GM19023 (cell line): Measurements from ENCODE around the gene NUDT2.

ENCODE experiments used
- ATAC-seq: cut with Tn5 transposase; IDR thresholded peaks from one replicate; pipeline ENCODE4 v1.9.1; 2021; ENCODE audit warnings: mild to moderate bottlenecking, moderate library complexity; ENCODE audit not compliant: unreplicated experiment

The NUDT2 gene

GRCh38 chr9:34370335-34370969 is 41.1 kb downstream of the NUDT2 start:
- ATAC-seq, result no peak

- no peak for ATAC-seq
Observed at GRCh38 chr9:34370970-34371880, 41.9 kb downstream of the NUDT2 start.

GRCh38 chr9:34371886-34372466 is 42.6 kb downstream of the NUDT2 start:
- no peak for ATAC-seq

DNA sequence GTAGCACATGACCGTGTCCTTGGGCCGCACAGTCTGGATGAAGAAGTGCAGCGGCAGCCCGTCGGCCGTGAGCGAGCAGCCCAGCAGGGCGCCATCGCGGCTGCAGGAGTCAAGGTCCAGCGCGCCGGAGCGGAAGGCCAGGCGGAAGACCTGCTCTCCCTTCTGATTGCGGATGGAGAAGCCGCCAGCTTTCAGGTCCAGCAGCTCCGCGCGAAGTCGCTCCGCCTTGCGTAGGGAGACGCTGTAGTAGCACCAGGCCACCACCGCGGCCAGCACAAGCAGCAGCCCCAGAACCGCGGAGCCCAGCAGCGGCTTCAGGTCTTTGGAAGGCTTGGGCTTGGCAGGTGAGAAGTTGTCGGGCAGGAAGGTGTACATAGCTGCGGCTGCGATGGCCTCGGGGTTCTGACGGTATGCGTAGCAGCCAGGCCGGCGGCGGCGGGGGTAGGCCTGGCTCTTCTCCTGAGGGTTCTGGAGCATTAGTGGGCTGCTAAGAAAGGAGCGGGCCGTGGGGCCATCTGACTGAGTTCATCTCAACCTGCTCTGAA is 43.2 kb downstream of the NUDT2 start:
- ATAC-seq, result no peak

GRCh38 chr9:34373749-34374148 is 44.4 kb downstream of the NUDT2 start:
- no peak for ATAC-seq

- no peak for ATAC-seq
Observed at GRCh38 chr9:34374339-34374738, 45.0 kb downstream of the NUDT2 start.

GRCh38 chr9:34374905-34375552 is 45.7 kb downstream of the NUDT2 start:
- no peak for ATAC-seq

DNA sequence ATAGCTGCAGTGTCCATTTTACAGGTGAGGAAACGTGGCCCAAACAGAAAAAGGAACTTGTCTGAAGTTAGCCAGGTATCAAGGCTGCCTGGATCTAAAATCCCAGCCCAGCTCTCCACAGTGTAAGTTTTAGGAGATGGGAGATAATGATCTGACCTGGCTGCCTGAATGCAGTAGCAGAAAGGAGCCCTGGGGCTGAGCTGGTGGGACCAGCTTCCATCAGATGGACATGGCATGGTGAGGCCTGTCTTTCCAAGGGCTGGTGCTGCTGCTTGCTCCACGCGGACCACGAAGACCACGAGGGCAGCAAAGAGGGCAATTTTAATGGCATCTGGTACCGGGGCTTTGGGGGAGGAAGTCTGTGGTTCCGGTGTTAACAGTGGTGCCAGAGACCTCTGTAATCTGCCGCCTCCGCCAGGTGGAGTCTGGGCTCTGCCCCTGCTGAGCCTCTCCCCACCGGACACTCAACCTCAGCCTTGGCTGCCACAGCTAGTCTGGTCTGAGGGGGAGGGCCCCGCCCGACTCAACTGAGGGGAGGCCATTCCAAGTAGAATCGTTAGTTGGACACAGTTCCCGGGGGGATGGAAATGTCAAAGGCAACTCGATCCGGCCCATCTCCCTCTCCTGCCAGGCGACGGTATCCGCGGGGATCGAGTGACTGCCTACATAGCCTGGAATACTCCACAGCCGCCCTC is 46.7 kb downstream of the NUDT2 start:
- ATAC-seq, result peak; percentile 19

DNA sequence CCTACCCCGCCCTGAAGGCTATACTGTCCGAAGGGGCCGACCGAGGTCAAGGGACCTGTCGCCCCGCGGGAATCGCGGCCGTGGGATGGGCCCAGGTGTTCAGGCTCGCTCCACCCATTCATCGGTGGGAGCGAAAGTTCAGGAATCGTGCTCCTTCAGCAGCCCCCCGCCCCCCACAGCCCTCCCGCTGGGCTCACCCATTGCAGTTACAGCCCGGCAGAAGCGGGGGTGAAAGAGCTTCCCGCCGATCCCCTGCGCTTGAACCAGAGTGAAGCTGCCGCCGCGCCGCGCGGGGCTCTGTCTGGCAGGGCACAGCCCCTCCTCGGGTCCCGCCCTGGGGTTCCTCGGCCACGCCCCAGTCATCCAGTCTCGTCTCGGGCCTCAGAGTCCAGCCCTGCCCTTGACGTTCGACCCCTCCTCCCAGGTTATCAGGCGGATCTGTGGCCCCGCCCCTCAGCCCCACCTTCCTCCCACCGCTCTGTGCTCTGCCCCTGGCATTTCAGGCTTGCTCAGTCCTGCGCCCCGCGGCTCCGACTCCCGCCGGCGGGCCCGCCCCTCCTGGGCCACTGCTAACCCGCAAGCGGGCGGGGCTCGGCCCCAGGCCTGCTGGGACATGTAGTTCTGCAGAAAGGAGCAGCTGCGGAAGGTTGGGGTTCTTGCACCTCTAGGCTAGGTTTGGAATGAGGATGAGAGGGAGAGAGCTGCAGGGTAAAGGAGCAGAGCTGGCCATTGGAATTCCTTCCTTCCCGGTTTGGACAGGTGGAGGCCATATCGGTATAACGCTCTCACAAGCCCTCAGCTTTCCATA is 47.4 kb downstream of the NUDT2 start, which contains the start of gene MYORG:
Gene MYORG, minus strand, starts transcription at position 303 of the 808 bp plus-strand sequence. CDS start 3,955 bp downstream, outside the sequence.
- ATAC-seq, result peak; percentile 88

- ATAC-seq, result no peak
Observed at GRCh38 chr9:34377404-34377746, 48.0 kb downstream of the NUDT2 start.

DNA sequence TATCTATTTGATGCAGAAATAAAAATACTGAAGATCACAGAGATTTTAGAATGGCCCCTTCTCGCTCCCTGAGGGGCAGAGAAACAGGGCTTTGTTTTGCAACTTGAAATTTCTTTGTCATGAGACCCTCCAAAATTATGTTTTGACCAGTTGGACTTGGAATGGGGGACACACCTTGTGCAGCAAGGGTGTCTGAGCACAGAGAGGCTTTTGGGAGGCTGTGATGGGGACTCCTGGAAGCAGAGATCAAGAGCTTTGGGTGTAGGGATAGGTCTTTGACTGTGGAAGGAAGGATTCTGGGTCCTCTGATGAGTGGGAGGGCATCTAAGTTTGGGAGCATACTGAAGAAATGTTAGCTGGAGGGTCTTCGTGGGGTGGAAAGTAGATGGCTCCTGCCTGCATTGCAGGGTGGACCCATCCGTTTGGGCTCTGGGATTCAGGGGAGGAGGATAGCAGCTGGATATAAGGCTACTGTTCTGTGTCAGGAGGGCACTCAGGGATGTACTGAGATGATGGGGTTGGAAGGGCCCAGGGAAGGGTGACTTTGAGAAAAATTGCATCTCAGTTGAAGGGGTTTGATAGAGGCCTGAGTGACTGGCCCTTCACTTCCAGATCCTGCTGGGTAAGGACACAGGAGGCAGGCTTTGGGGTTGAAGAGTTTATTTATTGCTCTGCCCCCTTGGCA is 49.1 kb downstream of the NUDT2 start:
- no peak for ATAC-seq

DNA sequence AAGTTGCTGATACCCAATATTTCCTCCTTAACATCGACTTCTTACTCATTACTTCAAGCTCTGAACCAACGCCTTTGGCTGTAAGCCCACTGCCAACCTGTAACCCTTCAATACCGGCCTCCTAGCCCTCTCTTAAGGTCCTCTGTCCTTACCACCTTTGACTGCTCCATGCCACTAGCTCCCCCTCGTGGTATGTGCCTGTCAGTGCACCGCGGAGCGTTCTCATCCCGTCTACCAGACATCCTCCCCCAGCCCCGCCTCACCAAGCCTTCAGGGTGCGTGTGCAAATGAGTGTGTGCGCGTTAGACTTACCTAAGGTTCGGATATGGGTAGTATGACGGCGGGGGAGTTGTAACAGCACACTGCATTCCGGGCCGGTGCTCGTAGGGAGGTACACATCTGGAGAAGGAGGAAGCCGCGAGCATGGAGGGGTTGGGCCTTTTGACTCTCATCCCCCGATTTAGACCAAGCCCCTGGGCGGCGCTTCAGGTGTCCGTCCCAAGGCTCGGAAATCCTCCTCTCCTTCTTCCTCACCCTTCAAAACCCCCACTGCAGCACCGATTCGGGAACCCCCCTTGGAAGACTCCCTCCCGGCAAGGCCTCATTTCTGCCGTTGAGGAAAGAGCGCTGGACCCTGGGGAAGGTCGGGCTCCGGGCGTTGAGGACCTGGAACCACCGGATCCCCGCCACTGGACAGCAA is 50.1 kb downstream of the NUDT2 start:
- ATAC-seq, result no peak

- no peak for ATAC-seq
Observed at GRCh38 chr9:34380034-34380510, 50.7 kb downstream of the NUDT2 start.

- peak; percentile 30 for ATAC-seq
Observed at GRCh38 chr9:34380511-34381315, 51.3 kb downstream of the NUDT2 start.

GRCh38 chr9:34381323-34381722 is 52.0 kb downstream of the NUDT2 start:
- no peak for ATAC-seq

DNA sequence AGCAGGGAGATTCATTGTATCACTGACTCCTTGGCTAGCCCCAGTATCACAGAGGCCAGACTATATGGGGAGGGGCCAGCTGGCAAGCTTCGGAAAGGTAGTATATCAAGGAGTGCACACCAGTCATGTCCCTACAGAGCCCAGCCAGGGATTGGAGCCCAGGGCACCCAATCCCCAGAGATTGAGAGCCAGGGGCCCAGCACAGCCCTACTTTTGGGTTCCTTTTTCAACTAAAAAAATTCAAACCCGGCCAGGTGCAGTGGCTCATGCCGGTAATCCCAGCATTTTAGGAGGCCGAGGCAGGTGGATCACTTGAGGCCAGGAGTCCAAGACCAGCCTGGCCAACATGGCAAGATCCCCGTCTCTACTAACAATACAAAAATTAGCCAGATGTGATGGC is 52.7 kb downstream of the NUDT2 start:
- no peak for ATAC-seq

GRCh38 chr9:34382879-34383278 is 53.5 kb downstream of the NUDT2 start:
- no peak for ATAC-seq
